Endothelial cell of umbilical vein (primary cell): ENCODE measurements around the gene ALKBH5. TPM values are rescaled to one million over a fixed set of nuclear protein-coding genes. Genes with fewer than 3 reads are reported as not detected.

Source experiments
- BruUV-seq: library from RNA; stranded (reverse); fragments of 400-500 nt; replicated peaks from 2 replicates; lab custom pipeline; 2021; lab: Mats Ljungman, UMichigan
- CTCF ChIA-PET: fragments of 300-600, 350-600 bp; sonication (Branson Sonifier 250); formaldehyde crosslinking; loops from one replicate; lab custom pipeline; 2021; ENCODE audit warnings: antibody characterized with exemption, inconsistent platforms; lab: Charles Lee
- POLR2A ChIA-PET: fragments of 300-600, 350-600 bp; sonication (Branson Sonifier 250); formaldehyde crosslinking; loops from one replicate; lab custom pipeline; 2021; ENCODE audit warnings: antibody characterized with exemption, inconsistent platforms; lab: Charles Lee
- DNase-seq: peaks from one replicate; pipeline ENCODE4 v3.0.0-alpha.2; 2011; ENCODE audit warnings: low read depth, low spot score
- FAIRE-seq: peaks from 2 replicates; lab custom pipeline; 2011; peaks lifted over from hg19 to GRCh38; lab: Jason Lieb, UNC
- H2AFZ ChIP-seq: 2 replicates; pipeline ENCODE4 v1.6.0; 2012; ENCODE audit warnings: low read depth, low read length, control low read depth, inconsistent platforms
- H3K27ac ChIP-seq: 2 replicates; pipeline ENCODE4 v1.5.1; 2011; ENCODE audit warnings: low read depth, mild to moderate bottlenecking, control low read depth, low read length, moderate library complexity; ENCODE audit not compliant: insufficient read depth
- H3K27me3 ChIP-seq, 2 experiments: 2 replicates each; pipeline versions ENCODE4 v1.6.0 to v1.6.1; 2011; ENCODE audit warnings: low read length in 2 of 2, mixed read lengths in 1 of 2; ENCODE audit not compliant: control insufficient read depth in 2 of 2, insufficient read depth in 2 of 2
- H3K36me3 ChIP-seq, 2 experiments: 2 replicates in 1 of 2; 3 replicates in 1 of 2; pipeline ENCODE4 v1.5.1; 2011; ENCODE audit warnings: low read length in 2 of 2, mild to moderate bottlenecking in 1 of 2, moderate library complexity in 1 of 2; ENCODE audit not compliant: control insufficient read depth in 2 of 2, insufficient read depth in 2 of 2; ENCODE audit errors: extremely low read depth in 1 of 2
- H3K4me1 ChIP-seq: 3 replicates; pipeline ENCODE4 v1.5.1; 2011; ENCODE audit warnings: mild to moderate bottlenecking, low read length; ENCODE audit not compliant: control insufficient read depth, insufficient read depth; ENCODE audit errors: extremely low read depth
- H3K4me2 ChIP-seq: 2 replicates; pipeline ENCODE4 v1.6.1; 2011; ENCODE audit warnings: low read length, control low read depth, mixed read lengths; ENCODE audit not compliant: insufficient read depth
- H3K4me3 ChIP-seq, 3 experiments: fragments of 200-600 bp in 1 of 3; sonication (generic), shearing (Covaris generic) in 1 of 3; replicated peaks in 1 of 3; 2 replicates each; pipeline ENCODE4 v1.5.1; 2011 to 2016; ENCODE audit warnings: control low read depth in 3 of 3, low read length in 3 of 3, mild to moderate bottlenecking in 2 of 3, inconsistent platforms in 1 of 3, low read depth in 1 of 3, moderate library complexity in 1 of 3; ENCODE audit not compliant: insufficient read depth in 1 of 3
- H3K79me2 ChIP-seq: 2 replicates; pipeline ENCODE4 v1.6.0; 2012; ENCODE audit warnings: low read length, inconsistent platforms; ENCODE audit not compliant: control insufficient read depth, insufficient read depth
- H3K9ac ChIP-seq: replicated peaks from 2 replicates; pipeline ENCODE3; 2011; ENCODE audit warnings: low read length, control low read depth; ENCODE audit not compliant: insufficient read depth; ENCODE audit errors: extremely low read depth
- H3K9me1 ChIP-seq: replicated peaks from 3 replicates; pipeline ENCODE4 v1.6.0; 2011; ENCODE audit warnings: mild to moderate bottlenecking, low read length; ENCODE audit not compliant: control insufficient read depth, insufficient read depth; ENCODE audit errors: extremely low read depth
- H3K9me3 ChIP-seq: replicated peaks from 2 replicates; pipeline ENCODE4 v1.5.1; 2012; ENCODE audit warnings: low read length, inconsistent platforms; ENCODE audit not compliant: control insufficient read depth, insufficient read depth
- H4K20me1 ChIP-seq: replicated peaks from 2 replicates; pipeline ENCODE3; 2011; ENCODE audit warnings: mild to moderate bottlenecking, low read length; ENCODE audit not compliant: control insufficient read depth, insufficient read depth; ENCODE audit errors: extremely low read depth
- CTCF ChIP-seq, 2 donors: IDR thresholded peaks; 1 replicate in 1 of 2; 2 replicates in 1 of 2; pipeline ENCODE4 v1.5.1; 2011; ENCODE audit warnings: low read length in 2 of 2, mild to moderate bottlenecking in 2 of 2, moderate library complexity in 2 of 2, control low read depth in 1 of 2, inconsistent platforms in 1 of 2, low read depth in 1 of 2; ENCODE audit not compliant: insufficient read depth in 1 of 2; ENCODE audit errors: extremely low read depth in 1 of 2
- EZH2 ChIP-seq: IDR thresholded peaks from 2 replicates; pipeline ENCODE4 v1.6.1; 2012; ENCODE audit warnings: borderline replicate concordance, low read depth, mild to moderate bottlenecking, moderate library complexity, low read length, inconsistent platforms; ENCODE audit not compliant: severe bottlenecking
- FOS ChIP-seq: IDR thresholded peaks from 2 replicates; pipeline ENCODE4 v1.6.1; 2011; ENCODE audit warnings: mild to moderate bottlenecking, low read length, moderate library complexity, borderline replicate concordance; ENCODE audit not compliant: insufficient read depth
- GATA2 ChIP-seq: IDR thresholded peaks from 2 replicates; pipeline ENCODE4 v1.7.0; 2011; ENCODE audit warnings: low read depth, mild to moderate bottlenecking, moderate library complexity, mixed read lengths, low read length; ENCODE audit not compliant: insufficient read length, insufficient read depth
- JUN ChIP-seq: IDR thresholded peaks from 2 replicates; pipeline ENCODE4 v1.6.1; 2011; ENCODE audit warnings: borderline replicate concordance, low read depth; ENCODE audit not compliant: insufficient read length, insufficient read depth
- MAX ChIP-seq: IDR thresholded peaks from 2 replicates; pipeline ENCODE4 v1.6.1; 2011; ENCODE audit not compliant: insufficient read depth, insufficient read length
- MYC ChIP-seq: IDR thresholded peaks from one replicate; pipeline ENCODE4 v1.6.1; 2011; ENCODE audit warnings: mild to moderate bottlenecking, low read depth, low read length
- POLR2A ChIP-seq: IDR thresholded peaks from 2 replicates; pipeline ENCODE4 v1.6.1; 2012; ENCODE audit warnings: low read depth, mild to moderate bottlenecking, control low read depth, low read length
- POLR2AphosphoS5 ChIP-seq: IDR thresholded peaks from 2 replicates; pipeline ENCODE4 v1.6.1; 2012; ENCODE audit warnings: low read depth, mild to moderate bottlenecking, control low read depth, low read length, moderate library complexity; ENCODE audit not compliant: insufficient read depth
- dilution Hi-C: fragments of 300-500 bp; cut with MboI; formaldehyde crosslinking; loops from one replicate; pipeline ENCODE4 v1.15.0; 2019; ENCODE audit warnings: low sequenced_read_pairs; ENCODE audit not compliant: extremely low pct_ligation_motif_present
- intact Hi-C: fragments of 100-400 bp; cut with micrococcal nuclease; formaldehyde crosslinking; loops from one replicate; pipeline ENCODE4 v1.10.0; 2022
- polyA plus RNA-seq, 4 experiments: library from polyadenylated mRNA; depleted of rRNA in 3 of 4; stranded (reverse) in 3 of 4; unstranded in 1 of 4; fragments of >200 nt; gene quantifications; 2 replicates each; pipeline versions ENCODE4 v1.2.1 to v1.2.3, GENCODE V29; 2011 to 2012; ENCODE audit warnings: missing spikeins in 1 of 4
- total RNA-seq: library from RNA; stranded (reverse); gene quantifications from 2 replicates; pipeline ENCODE4 v1.2.3, GENCODE V29; 2021

Gene ALKBH5
- total and polyA plus RNA-seq, 2 donors (not counting 3 experiments of a cell fraction or from before 2014, with no cell fraction given), result 55.3 to 71.0 TPM

DNA sequence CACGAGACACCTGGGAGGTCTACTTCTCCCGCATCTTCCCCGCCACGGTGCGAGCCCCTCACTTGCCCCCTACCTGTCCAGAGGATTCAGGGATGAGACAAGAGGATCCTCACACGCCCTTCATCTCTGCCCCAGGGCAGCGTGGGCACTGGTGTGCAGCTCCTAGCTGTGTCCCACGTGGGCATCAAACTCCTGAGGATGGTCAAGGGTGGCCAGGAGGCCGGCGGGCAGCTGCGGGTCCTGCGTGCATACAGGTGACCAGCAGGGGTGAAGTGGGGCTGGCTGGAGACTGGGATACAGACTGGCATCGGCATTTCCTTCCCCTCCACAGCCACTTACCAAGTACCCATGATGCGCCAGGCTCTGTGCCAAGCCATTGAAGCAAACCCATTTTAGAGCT, 28.4 kb upstream of the ALKBH5 start:
- Histone ChIP-seq H3K27ac (no peak overlapping the region), H2AFZ (no peak overlapping the region), H3K9ac (no peak overlapping the region), H3K9me3 (no peaks in the 10 kb centered on the region), H3K4me1 (peaks cover 9% of the 10 kb centered on the region), H3K4me3 (no peak overlapping the region), H4K20me1 (no peaks in the 10 kb centered on the region), H3K4me2 (no peak overlapping the region), H3K9me1 (no peaks in the 10 kb centered on the region), H3K79me2 (no peaks in the 10 kb centered on the region), H3K27me3 (no peaks in the 10 kb centered on the region), H3K36me3 (no peaks in the 10 kb centered on the region)
- DNase-seq (no peak), FAIRE-seq (no peak)
- BruUV-seq, result no TSS peak
- dilution Hi-C loops, result no loop called here
- ChIA-PET POLR2A (interaction anchor here (1.1 kb wide), 1 partner anchor 28 kb away, joined by 4 read pairs; the partner anchor contains the start of gene ALKBH5), CTCF (interaction anchor here (1.4 kb wide), 1 partner anchor 29 kb away, joined by 4 read pairs; the partner anchor contains the start of gene ALKBH5)
- intact Hi-C loops, result no loop called here
- TF ChIP-seq FOS (no peak), JUN (no peak), POLR2AphosphoS5 (no peak), EZH2 (no peak), MYC (no peak), POLR2A (no peak), CTCF (IDR thresholded peaks at IDR 0.05; ENCODE audit: extremely low read depth in 1 of 2, insufficient read depth in 1 of 2, low read depth in 1 of 2, low read length in 2 of 2) (no peak), GATA2 (no peak), MAX (no peak)
